HG03469 (cell line): ENCODE data around the gene DLL1.

Experiments
- ATAC-seq: cut with Tn5 transposase; IDR thresholded peaks from one replicate; pipeline ENCODE4 v1.9.1; 2021; ENCODE audit warnings: mild to moderate bottlenecking, moderate library complexity, moderate number of reproducible peaks; ENCODE audit not compliant: unreplicated experiment

DLL1 gene

DNA sequence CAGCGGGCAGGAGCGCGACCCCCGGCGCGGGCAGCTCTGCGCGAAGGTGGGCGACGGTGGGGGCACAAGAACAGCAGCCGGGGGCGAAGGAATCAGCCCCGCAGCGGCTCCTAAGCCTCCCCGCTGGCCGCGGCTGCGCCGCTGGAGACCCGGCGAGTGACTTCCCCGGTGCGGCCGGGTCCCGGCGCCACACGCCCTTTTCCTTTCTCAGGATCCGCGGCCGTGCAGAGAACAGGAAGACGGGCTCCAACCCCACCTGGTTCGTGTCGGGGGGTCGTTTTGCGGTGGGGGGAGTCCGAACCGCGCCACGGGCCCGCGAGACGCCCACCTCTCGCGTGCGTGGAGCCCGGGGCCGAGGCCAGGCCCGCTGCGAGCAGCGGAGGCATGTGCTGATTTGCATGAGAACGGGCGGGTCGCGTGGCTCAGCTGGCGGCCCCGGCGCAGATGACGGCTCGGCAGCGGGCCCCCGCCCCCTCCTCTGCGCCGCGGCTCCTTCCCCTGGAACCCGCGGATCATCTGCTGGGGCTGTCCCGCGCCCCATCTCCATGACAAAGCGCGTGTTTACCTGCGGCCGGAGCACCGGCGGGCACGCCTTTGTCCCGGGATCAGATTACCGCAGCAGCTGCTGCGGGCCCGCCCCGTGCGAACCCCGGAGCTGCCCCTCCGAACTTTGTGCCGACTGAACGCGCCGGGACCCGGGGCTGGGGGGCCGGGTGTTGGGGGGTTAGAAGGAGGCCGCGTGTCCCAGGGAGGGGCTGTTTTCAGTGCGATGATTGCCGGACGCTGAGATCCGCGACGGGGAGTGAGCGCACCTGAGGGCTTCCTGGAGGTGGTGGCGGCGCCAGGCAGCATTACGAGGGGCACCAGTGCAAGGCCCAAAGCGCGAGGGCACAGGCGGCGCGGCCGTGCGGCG, 4.9 kb upstream of the DLL1 start:
- ATAC-seq = peak; percentile 61

DNA sequence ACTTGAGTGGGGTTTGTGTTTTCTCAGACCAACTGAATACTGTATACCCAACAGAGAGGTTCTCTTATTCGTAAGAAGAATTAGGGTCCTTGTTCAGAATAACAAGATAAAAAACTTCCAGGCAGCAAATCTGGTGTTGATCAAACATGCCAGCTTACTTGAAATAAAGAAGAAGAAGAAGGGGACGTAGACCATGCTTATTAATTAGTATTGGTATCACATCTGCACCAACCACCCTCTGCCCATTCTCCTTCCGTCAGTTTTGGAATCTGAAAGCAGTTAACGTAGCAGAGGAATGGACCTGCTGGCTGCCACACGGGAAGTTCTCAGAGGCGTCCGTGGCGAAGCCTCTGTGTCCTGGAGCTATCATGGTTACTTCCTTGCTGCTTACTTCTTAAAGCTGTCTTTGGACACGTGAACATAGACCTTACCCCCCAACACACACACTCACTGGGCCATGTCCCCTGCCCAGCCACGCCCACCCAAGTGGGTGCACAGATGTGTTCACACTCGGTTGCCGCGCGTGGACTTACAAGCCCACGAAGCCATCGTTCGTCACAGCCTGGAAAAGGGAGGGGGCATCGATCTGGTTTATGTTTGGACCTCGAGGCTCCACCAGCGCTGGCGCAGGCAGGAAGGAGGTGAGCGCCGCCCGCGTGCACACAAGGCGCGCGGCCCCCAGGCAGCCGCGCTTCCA, 4.1 kb upstream of the DLL1 start:
- no peak for ATAC-seq

DNA sequence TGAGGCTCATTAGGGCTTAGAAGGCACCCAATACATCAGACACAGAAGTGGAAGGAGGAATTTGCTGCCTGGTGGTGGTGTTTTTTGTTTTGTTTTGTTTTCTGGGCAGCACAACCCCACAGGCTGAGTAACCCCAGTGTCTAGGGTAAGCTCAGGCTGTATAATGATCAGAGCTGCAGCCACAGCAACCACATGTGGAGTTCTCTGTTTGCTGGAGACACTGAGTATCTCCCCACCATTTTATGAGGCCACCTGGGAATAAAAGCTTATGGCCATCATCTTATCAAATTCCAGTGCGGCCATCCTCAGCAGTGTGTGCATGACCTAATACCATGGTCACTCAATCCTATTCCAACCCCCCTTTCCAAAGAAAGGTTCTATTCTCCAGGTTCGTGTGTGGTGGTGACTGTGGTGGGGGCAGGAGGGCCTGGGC, 3.4 kb upstream of the DLL1 start:
- ATAC-seq = no peak

DNA sequence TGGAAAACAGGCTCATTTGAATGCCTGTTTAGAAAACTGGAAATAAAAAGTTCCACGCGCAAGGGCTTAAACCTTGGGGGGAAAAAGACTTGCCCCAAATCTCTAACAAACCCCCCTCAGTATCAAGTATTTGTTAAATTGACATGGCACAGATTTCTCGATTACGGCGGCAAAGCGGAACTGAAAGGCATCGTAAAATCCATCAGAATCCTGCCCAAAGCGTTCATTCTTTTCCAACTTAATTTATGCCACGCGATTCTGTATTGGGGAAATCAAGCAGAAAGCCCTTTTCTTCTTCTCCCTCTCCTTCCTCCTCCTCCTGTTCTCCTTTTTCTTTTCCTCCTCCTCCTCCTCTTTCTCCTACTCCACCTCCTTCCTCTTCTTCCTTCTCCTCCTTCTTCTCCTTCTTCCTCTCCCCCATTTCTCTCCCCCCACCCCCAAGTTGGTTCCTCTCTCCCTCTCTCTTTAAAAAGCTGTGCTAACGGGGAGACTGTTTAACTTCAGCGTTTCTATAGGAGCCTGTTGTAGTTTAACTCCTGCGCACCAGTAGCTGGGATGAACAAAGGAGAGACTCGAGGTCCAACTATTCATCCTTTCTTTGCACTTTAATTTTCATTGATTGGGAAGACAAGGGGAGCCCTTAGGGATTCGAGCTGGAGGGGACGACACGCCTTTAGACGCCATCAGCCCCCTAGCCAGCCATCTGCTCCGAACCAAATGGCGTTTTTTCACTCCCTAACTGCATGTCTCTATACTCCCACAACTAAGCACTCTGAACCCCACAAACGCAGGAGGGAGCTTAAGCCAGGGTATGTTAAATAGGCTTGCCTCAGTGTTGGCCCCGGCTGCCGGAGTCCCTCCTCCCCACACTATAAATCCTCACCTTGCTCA, 2.7 kb upstream of the DLL1 start:
- ATAC-seq = no peak

DNA sequence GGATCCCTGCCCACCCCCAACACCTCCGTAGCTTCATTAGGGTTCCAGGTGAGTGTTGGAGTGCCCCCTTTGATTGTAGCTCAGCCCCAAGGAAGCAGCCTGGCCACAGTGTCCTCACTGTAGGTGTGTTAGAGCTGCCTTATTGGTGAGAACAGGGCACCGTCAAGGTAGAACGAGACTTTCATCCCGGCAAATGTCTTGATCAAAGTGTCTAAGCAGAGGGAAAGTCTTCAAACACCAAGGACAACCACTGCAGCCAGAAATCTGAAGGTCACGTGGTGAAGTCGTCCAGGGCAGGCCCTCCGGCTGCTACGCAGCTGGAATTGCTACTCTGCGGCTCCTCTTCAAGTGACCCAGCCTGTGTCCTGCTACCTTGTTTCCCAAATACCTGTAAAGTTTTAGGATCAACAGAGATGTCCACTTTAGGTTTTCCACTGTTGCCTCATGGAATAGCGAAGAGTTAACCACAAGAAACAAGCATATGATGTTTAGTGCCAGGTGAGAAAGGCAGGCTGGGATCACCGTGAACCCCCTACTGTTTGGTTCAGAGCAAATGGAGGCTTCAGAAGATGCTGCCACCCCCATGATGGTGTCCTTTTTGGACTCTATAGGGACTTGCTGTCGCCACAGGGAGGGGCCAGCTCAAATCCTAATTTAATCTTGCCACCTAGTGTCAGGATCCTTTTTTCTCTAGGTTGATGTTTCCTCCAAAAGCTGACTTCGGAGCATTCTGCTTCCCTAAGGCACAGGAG, 1.7 kb upstream of the DLL1 start:
- ATAC-seq = no peak

DNA sequence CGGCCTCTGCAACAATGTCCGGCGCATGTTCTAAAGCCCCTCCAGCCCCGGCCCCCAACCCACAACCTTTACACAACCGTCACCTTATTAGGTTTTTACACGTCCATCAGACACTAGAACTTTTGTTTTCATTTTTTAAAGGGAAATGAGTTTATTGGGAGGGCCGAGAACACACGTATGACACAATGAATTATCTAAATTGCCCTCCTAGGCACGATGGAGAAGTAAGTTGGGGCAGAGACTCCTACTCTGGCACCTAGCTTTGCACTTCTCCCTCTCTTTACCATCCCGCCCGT, 1.2 kb upstream of the DLL1 start:
- no peak for ATAC-seq

DNA sequence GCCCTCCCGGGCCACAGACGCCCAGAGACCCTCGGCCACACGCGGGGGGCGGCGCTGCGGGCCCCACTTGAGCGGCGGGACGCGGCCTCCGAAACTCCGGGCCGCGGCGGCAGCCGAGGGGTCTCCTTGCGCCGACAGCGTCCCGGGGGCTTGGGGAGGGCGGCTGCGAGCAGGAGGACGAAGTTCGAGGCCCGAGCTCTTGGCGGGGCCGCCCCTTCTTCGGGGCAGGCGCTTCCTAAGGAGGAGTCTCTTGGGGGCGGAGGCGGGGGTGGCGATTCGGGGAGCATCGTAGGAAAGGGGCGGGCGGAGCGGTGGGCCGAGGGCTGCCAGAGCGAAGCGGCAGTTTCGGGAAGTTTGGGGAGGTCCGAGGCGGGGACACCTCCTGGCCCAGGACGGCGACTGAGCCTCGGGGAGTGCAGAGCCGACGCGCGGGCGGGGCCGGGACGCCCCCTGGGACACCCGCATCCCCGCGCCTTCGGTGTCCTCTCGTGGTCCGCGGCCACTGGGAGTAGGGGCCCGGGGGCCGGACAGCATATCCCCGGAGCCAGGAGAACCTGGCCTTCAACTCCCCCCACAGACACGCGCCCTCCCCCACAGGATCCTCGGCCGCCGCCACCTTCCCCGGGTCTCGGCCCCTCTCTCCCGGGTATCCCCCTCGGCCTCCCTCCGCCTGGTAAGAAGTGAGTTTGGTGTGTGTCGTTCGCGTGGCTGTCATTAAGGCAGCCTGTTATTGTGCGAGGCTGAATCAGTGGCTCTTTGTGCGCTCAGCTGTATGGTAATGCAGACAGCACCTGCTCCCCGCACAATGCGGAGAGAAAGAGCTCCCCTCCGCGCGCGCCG, 613 bp upstream of the DLL1 start:
- ATAC-seq = no peak

DNA sequence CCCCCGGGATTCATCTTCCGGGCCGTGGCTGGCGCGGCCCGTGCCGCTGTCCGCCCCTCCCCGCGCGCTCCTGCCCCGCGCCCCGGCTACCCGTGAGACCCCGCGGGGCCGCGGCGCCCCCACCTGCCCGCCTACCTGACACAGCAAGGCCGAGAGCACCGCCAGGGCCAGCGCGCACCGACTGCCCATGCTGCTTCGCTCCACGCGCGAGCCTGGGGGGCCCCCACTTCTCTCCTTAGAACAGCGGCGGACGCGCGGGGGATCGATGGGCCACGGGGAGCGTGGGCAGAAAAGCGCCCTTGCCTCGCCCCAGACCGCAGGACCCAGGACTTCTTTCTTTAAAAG, 955 bp downstream of the DLL1 start:
- ATAC-seq = no peak

DNA sequence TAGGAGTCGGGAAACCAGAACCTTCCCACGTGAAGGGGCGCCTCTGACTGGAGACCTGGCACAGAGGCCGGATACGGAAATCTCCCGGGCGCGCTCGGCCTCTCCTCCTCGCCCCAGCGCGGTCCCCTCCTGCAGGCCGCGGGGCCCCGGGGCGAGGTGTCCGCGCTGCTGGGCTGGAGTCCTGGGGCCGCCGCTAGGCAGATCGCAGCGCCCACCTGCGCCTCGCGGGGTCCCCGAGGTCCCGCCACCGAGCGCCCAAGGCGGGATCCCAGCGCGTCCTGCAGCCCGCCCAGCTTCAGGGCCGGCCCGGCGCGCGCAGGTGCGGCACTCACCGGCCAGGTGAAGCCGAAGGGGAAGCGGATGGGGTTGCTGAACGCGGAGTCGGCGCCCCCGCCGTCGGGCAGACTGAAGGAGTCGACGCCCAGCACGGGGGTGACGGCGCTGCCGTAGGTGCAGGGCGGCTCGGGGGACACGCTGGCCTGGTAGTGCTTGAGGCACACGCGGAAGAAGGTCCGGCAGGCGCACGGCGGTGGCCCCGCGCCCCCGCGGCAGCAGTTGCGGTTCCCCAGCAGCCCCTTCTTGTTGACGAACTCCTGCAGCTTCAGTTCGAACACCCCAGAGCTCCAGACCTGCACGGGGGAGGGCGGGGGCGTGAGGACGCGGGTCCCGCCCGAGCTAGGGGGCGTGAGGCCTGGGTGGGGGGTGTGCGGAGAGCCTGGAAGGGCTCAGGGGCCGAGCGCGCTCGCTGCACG, 1.5 kb downstream of the DLL1 start:
- no peak for ATAC-seq

DNA sequence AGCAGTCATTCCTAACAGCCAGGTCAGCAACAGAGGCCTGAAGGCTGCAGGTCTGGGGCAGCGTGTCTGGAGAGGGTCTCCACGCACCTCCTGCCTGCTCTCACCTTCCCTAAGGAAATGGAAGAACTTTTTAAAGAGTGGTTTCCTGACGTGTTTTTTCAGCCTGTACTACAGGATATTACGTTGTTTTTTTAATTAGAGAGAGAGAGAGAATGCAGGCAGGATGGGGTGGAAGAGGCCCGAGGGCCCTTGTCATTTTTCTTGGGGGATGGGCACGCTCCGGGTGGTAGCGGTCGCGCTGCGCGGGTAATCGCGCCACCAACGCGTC, 2.1 kb downstream of the DLL1 start:
- no peak for ATAC-seq

DNA sequence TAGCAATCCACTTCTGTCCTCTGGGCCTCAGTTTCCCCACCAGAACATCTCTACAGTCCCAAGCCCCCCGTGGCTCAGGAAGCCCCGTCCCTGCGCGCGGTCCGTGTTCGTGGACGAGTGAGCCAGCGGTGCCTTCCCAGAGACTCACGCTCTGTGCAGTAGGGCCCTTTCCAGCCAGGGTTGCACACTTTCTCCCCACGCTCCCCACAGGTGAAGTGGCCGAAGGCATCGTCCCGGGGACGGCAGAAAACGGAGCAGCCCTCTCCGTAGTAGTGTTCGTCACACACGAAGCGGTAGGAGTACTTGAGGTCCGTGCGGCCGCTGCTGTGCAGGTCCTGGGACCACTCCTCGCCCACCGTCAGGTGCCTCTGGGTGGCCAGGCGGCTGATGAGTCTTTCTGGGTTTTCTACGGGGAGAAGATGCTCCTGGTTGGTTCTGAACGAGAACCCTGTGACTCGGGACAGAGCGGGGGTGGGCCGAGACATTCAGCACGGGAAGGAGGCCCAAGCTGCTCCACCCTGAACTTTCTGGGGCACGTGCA, 2.7 kb downstream of the DLL1 start:
- ATAC-seq = no peak

DNA sequence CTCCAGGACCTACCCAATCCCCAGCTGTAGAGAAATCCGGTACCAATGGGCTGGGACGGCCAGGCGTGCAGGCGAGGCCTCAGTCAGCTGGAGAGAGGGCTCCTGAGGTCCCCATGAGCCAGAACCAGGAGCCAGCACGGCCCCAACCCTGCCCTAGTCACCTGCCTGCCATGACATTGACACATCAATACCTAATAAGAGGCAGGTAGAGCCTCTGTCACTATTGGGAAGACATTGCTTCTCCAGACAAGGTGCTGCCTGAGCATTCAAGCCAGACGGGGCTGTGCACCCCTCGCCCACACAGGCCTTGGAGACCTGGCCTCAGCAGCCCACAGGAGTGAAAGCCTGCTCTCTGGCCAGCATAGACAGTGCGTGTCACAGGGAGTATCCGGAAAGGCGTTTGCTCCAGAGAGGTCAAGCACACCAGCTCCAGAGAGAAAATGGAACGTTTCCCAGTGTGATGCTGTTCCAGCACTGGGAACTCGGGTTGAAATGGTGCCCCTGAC, 3.5 kb downstream of the DLL1 start:
- ATAC-seq = no peak

DNA sequence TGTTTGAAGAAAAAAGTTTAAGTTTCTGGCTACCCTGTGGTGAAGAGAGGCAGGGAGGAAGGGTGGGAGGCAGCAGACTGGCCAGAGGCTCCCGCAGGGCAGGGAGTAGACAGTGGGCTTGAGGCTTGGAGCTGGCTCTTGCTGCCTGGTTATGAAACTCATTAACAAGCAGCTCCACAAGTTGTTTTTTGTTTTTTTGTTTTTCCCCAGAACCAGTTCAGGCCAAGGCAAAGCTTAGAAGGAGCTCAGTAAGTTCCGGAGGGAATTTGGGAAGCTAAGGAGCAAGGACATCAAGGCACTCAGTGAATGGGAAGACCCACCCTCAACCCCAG, 4.0 kb downstream of the DLL1 start:
- no peak for ATAC-seq

DNA sequence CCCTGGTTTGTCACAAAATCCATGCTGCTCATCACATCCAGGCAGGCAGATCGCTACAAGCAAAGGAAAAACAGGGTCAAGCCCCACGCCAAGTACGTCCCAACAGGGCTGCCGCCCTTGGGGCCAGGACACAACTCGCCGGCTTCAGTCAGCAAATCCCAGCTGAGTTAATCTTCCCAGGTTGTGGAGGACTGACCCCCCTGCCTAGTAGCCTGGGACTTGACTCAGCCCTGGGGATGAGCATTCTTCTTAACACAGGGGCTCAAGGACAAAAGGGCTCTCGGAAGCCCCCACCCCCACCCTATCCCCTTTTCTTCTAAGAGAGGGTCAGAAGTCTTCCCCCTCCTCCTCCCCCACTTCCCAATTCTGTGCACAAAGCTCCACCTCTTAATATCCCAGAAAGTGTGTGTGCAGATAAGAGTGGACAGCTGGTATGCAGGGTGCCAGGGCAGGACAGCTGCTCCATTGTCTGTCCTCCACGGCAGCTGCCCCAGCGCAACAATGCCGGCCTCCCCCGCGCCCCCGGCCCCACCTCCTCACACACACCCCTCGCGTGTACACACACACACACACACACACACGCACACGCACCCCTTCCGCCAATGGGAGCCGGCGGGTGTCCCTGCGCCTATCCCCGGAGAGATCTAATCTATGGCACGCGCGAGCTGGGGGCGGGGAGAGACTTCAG, 4.5 kb downstream of the DLL1 start:
- ATAC-seq = no peak

DNA sequence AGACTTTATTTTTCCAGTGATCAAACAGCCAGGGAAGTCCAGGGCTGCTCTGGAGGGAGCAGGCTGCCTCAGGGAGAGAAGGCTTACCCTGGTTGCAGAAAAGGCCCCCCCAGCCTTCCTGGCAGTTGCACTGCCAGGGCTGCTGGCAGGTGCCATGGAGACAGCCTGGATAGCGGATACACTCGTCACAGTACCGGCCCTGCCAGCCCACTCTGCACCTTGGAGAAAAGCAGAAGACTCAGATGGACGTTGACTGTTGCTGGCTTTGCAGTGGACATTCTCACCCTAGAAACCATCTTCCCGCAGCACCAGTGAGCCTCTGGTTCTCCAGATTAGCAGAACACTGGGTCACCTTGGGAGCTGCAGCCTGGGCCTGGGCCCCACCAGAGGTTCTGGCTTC, 5.4 kb downstream of the DLL1 start:
- no peak for ATAC-seq

DNA sequence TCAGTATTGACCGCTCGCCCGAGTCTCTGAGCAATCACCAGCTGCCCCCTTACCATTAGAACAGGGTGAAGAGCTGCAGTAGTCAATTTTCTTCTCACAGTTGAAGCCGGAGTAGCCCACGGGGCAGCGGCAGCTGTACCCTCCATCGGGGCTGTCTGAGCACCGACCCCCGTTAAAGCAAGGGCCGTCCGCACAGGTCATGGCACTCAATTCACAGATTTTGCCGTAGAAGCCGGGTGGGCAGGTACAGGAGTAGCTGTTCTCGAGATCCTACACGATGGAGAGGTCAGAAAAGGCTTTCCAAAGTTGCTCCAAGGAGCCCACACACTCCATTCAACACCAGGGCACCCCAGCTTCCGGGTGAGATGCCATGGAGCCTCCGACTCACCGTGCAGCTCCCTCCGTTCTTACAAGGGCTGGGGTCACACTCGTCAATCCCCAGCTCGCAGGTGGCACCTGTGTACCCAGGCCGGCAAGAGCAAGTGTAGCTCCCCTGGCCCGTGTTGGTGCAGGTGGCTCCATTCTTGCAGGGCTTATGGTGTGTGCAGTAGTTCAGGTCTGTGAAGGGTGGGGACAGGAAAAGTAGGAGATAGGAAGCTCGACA, 5.9 kb downstream of the DLL1 start:
- ATAC-seq = no peak

DNA sequence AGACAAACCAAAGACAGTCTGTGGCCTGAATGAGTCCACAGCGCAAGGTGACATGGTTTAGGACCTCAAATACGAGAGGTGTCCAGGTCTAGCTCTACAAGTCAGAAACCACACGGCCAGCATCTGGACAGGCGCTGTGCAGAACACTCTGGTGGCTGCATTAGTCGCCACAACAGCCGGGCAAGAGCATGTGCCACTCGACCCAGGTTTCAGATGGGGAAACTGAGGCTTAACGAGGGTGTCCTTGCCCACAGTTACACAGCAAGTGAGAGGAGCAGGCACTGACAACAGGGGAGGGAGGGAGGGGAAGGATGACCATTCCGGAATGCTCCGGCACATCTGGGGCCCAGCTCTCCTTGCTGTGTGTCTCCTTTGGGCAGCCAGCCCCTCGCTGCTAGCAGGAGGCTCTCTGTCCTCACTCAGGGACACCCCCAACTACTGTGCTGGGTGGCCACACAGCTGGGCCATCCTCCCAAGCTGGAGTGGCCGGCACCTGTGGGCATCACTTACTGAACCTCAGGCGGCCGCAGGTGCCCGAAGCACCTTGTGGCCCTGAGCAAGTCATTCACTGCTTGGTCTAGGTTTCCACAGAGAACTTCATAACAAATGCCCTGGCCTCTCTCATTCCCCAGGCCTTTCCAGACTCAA, 6.6 kb downstream of the DLL1 start:
- ATAC-seq = no peak
